Parathyroid adenoma (tissue), 2 donors: ENCODE measurements around the gene LCOR.
A peak's percentile ranks its signal among the peaks of the same experiment; 100 is the strongest.

Source experiments
- H2AFZ ChIP-seq: fragments of 300-600 bp; sonication (generic); one replicate; pipeline ENCODE4 v1.7.0; 2017; ENCODE audit warnings: antibody characterized with exemption, mild to moderate bottlenecking
- H3K27ac ChIP-seq: fragments of 300-600 bp; sonication (generic); one replicate; pipeline ENCODE4 v1.7.0; 2017
- H3K27me3 ChIP-seq: fragments of 300-600 bp; sonication (generic); one replicate; pipeline ENCODE4 v1.7.0; 2017; ENCODE audit warnings: low read length; ENCODE audit not compliant: control insufficient read depth, insufficient read depth
- H3K36me3 ChIP-seq: fragments of 300-600 bp; sonication (generic); one replicate; pipeline ENCODE4 v1.7.0; 2017; ENCODE audit warnings: low read length; ENCODE audit not compliant: control insufficient read depth, insufficient read depth
- H3K4me1 ChIP-seq: fragments of 300-600 bp; sonication (generic); one replicate; pipeline ENCODE4 v1.7.0; 2017; ENCODE audit warnings: control low read depth
- H3K4me2 ChIP-seq: fragments of 300-600 bp; sonication (generic); one replicate; pipeline ENCODE4 v1.7.0; 2017; ENCODE audit warnings: low read length
- H3K4me3 ChIP-seq: fragments of 300-600 bp; sonication (generic); one replicate; pipeline ENCODE4 v1.7.0; 2017; ENCODE audit warnings: low read depth, low read length
- H3K79me2 ChIP-seq: fragments of 300-600 bp; sonication (generic); one replicate; pipeline ENCODE4 v1.7.0; 2017; ENCODE audit warnings: control low read depth
- H3K9ac ChIP-seq: fragments of 300-600 bp; sonication (generic); one replicate; pipeline ENCODE4 v1.7.0; 2017; ENCODE audit warnings: mild to moderate bottlenecking
- H3K9me3 ChIP-seq: fragments of 300-600 bp; sonication (generic); one replicate; pipeline ENCODE4 v1.7.0; 2017; ENCODE audit warnings: low read length; ENCODE audit not compliant: control insufficient read depth
- CTCF ChIP-seq: fragments of 300-600 bp; sonication (generic); IDR thresholded peaks from one replicate; pipeline ENCODE4 v1.7.0; 2017; ENCODE audit warnings: antibody characterized with exemption, mild to moderate bottlenecking
- donor health status: primary hyperparathyroidism.

The LCOR gene

GRCh38 chr10:96904648-96905047, 72.5 kb downstream of the LCOR start:
- peaks cover 5% of the 10 kb centered on the region for H3K4me1 ChIP-seq
- H3K79me2 ChIP-seq: peaks cover 36% of the 10 kb centered on the region
- no peaks in the 10 kb centered on the region for H3K36me3 ChIP-seq
- H3K27ac ChIP-seq: no peak overlapping the region
- no peak overlapping the region for H3K4me2 ChIP-seq
- no peaks in the 10 kb centered on the region for H3K9me3 ChIP-seq
- no peak overlapping the region for H3K9ac ChIP-seq
- no peak overlapping the region for H2AFZ ChIP-seq
- no peak for TF ChIP-seq CTCF
- H3K27me3 ChIP-seq: no peaks in the 10 kb centered on the region
- no peak overlapping the region for H3K4me3 ChIP-seq

GRCh38 chr10:96906864-96907263, 74.8 kb downstream of the LCOR start:
- H3K27ac ChIP-seq: no peak overlapping the region
- no peak overlapping the region for H3K4me3 ChIP-seq
- peaks cover 5% of the 10 kb centered on the region for H3K4me1 ChIP-seq
- peaks cover 28% of the 10 kb centered on the region for H3K79me2 ChIP-seq
- H2AFZ ChIP-seq: no peak overlapping the region
- no peak overlapping the region for H3K9ac ChIP-seq
- H3K4me2 ChIP-seq: no peak overlapping the region
- TF ChIP-seq CTCF: no peak
- H3K36me3 ChIP-seq: no peaks in the 10 kb centered on the region
- no peaks in the 10 kb centered on the region for H3K9me3 ChIP-seq
- no peaks in the 10 kb centered on the region for H3K27me3 ChIP-seq

GRCh38 chr10:96910488-96911395, 78.6 kb downstream of the LCOR start:
- Histone ChIP-seq H3K27ac (no peak overlapping the region), H3K27me3 (no peaks in the 10 kb centered on the region), H3K4me1 (peaks cover 3% of the 10 kb centered on the region), H3K9me3 (no peaks in the 10 kb centered on the region), H3K79me2 (peaks cover 4% of the 10 kb centered on the region), H3K36me3 (no peaks in the 10 kb centered on the region), H3K4me2 (no peak overlapping the region), H2AFZ (no peak overlapping the region), H3K9ac (no peak overlapping the region), H3K4me3 (no peak overlapping the region)
- TF ChIP-seq CTCF: peak; percentile 34

- Histone ChIP-seq H3K9ac (no peak overlapping the region), H3K27ac (no peak overlapping the region)
- no peak for TF ChIP-seq CTCF
Measured at GRCh38 chr10:96912405-96912804, 80.3 kb downstream of the LCOR start.

GRCh38 chr10:96913906-96914305, 81.8 kb downstream of the LCOR start:
- Histone ChIP-seq H3K36me3 (no peaks in the 10 kb centered on the region), H3K9me3 (no peaks in the 10 kb centered on the region), H3K4me1 (peaks cover 6% of the 10 kb centered on the region), H3K27ac (no peak overlapping the region), H3K9ac (no peak overlapping the region), H3K4me2 (no peak overlapping the region), H3K27me3 (no peaks in the 10 kb centered on the region), H3K79me2 (no peaks in the 10 kb centered on the region), H3K4me3 (no peak overlapping the region), H2AFZ (no peak overlapping the region)
- TF ChIP-seq CTCF: no peak

More at GRCh38 chr10:96912405-96912804, 80.3 kb downstream of the LCOR start:
- Histone ChIP-seq H3K4me1 (no peaks in the 10 kb centered on the region), H3K4me2 (no peak overlapping the region), H2AFZ (no peak overlapping the region), H3K79me2 (no peaks in the 10 kb centered on the region), H3K36me3 (no peaks in the 10 kb centered on the region), H3K4me3 (no peak overlapping the region), H3K9me3 (no peaks in the 10 kb centered on the region), H3K27me3 (no peaks in the 10 kb centered on the region)
